GM12878 (cell line): ENCODE measurements around the gene TARDBP. TPM values are rescaled to one million over a fixed set of nuclear protein-coding genes. Genes with fewer than 3 reads are reported as not detected.

ENCODE experiments used
- BCL11A ChIP-seq: IDR thresholded peaks from 2 replicates; pipeline ENCODE4 v1.6.1; 2011; ENCODE audit warnings: low read depth, low read length
- CEBPZ ChIP-seq: fragments of 150-350 bp; IDR thresholded peaks from 2 replicates; pipeline ENCODE4 v1.6.1; 2016; ENCODE audit warnings: low read depth, low read length
- EED ChIP-seq: sonication (generic); IDR thresholded peaks from 2 replicates; pipeline ENCODE4 v1.6.1; 2016; ENCODE audit warnings: antibody characterized with exemption, low read depth
- EGR1 ChIP-seq, 2 experiments: IDR thresholded peaks; 1 replicate in 1 of 2; 2 replicates in 1 of 2; pipeline ENCODE4 v1.6.1; 2011 to 2012; ENCODE audit warnings: low read depth in 2 of 2, low read length in 2 of 2, borderline replicate concordance in 1 of 2, mild to moderate bottlenecking in 1 of 2, moderate library complexity in 1 of 2
- ESRRA ChIP-seq: IDR thresholded peaks from 2 replicates; pipeline ENCODE4 v1.6.1; 2012; ENCODE audit warnings: mild to moderate bottlenecking, low read length, improper control_type of control experiment
- FOXM1 ChIP-seq: IDR thresholded peaks from 2 replicates; pipeline ENCODE4 v1.6.1; 2012; ENCODE audit warnings: low read depth, mild to moderate bottlenecking, inconsistent platforms, low read length, moderate library complexity
- IRF5 ChIP-seq: fragments of 450-650 bp; IDR thresholded peaks from 2 replicates; pipeline ENCODE4 v1.6.1; 2017; ENCODE audit warnings: borderline replicate concordance
- MYC ChIP-seq: IDR thresholded peaks from 2 replicates; pipeline ENCODE4 v1.6.1; 2011; ENCODE audit warnings: mild to moderate bottlenecking, low read length, moderate library complexity, inconsistent platforms; ENCODE audit not compliant: insufficient read depth, insufficient replicate concordance, insufficient read length, severe bottlenecking
- NBN ChIP-seq: fragments of 450-650 bp; IDR thresholded peaks from 2 replicates; pipeline ENCODE4 v1.6.1; 2016
- NR2F1 ChIP-seq: fragments of 450-650 bp; conservative IDR thresholded peaks from 2 replicates; pipeline ENCODE4 v1.6.1; 2017; ENCODE audit warnings: mild to moderate bottlenecking
- PRDM15 ChIP-seq: fragments of 450-650 bp; formaldehyde crosslinking; IDR thresholded peaks from 2 replicates; pipeline ENCODE4 v1.4.0; 2020; ENCODE audit warnings: mild to moderate bottlenecking, moderate library complexity
- SMAD1 ChIP-seq: fragments of 450-650 bp; IDR thresholded peaks from 2 replicates; pipeline ENCODE4 v1.6.1; 2018; ENCODE audit warnings: mild to moderate bottlenecking, low read depth; ENCODE audit not compliant: partially characterized antibody
- SPI1 ChIP-seq: IDR thresholded peaks from 2 replicates; pipeline ENCODE4 v1.6.1; 2011; ENCODE audit warnings: low read depth, mild to moderate bottlenecking, low read length, moderate library complexity, borderline replicate concordance; ENCODE audit not compliant: insufficient read depth
- TARDBP ChIP-seq: IDR thresholded peaks from 2 replicates; pipeline ENCODE4 v1.6.1; 2016; ENCODE audit warnings: borderline replicate concordance
- ZBED1 ChIP-seq: IDR thresholded peaks from 2 replicates; pipeline ENCODE4 v1.6.1; 2016; ENCODE audit warnings: borderline replicate concordance
- ZBTB4 ChIP-seq: fragments of 450-650 bp; formaldehyde crosslinking; IDR thresholded peaks from 2 replicates; pipeline ENCODE4 v1.4.0; 2022; ENCODE audit warnings: mild to moderate bottlenecking, moderate library complexity
- ZNF207 ChIP-seq: fragments of 450-650 bp; IDR thresholded peaks from 2 replicates; pipeline ENCODE4 v1.6.1; 2014; ENCODE audit warnings: antibody characterized with exemption, mild to moderate bottlenecking, borderline replicate concordance
- ZNF274 ChIP-seq: IDR thresholded peaks from one replicate; pipeline ENCODE4 v1.8.0; 2011; ENCODE audit not compliant: insufficient read length, insufficient read depth
- ZNF622 ChIP-seq: fragments of 450-650 bp; IDR thresholded peaks from 2 replicates; pipeline ENCODE4 v1.6.1; 2017; ENCODE audit warnings: mild to moderate bottlenecking, inconsistent platforms
- polyA plus RNA-seq, 11 experiments: library from polyadenylated mRNA; depleted of rRNA in 4 of 11; unstranded in 6 of 11; stranded (reverse) in 5 of 11; fragments of >200 nt; fragmentation: Nextera tagmentation in 4 of 11; fragmentation: Illumina TruSeq in 1 of 11; extraction: Ambion mirVana in 4 of 11; extraction: Trizol in 1 of 11; gene quantifications; 1 replicate in 1 of 11; 2 replicates in 10 of 11; pipeline versions ENCODE4 v1.2.1 to v1.2.3, GENCODE V29; 2011 to 2016; ENCODE audit warnings: inconsistent platforms in 2 of 11, missing spikeins in 2 of 11, low read depth in 1 of 11
- total RNA-seq, 4 experiments: library from RNA; depleted of rRNA in 3 of 4; stranded (reverse); fragments of >200 nt in 3 of 4; fragmentation: Illumina TruSeq in 1 of 4; extraction: Trizol in 1 of 4; gene quantifications; 2 replicates each; pipeline versions ENCODE4 v1.2.1 to v1.2.3, GENCODE V29; 2013 to 2021

TARDBP gene
- total and polyA plus RNA-seq, 10 of the 15 experiments (the other 5 are each of a cell fraction or from before 2014, with no cell fraction given) = 55.6 to 318 (median 192) TPM

GRCh38 chr1:10965546-10966226, 46.8 kb upstream of the TARDBP start (continued):
- no peak for TF ChIP-seq SPI1
- no peak for TF ChIP-seq ZBED1
- no peak; the same call in 1 of the 2 replicates for TF ChIP-seq NBN
- no peak for TF ChIP-seq ZNF622
- TF ChIP-seq BCL11A = no peak
- no peak for TF ChIP-seq SMAD1
- no peak for TF ChIP-seq TARDBP
- TF ChIP-seq EED = 0 out of 2 replicates have a peak, but pooled peaks have one; percentile 8
- no peak for TF ChIP-seq EGR1 (IDR thresholded peaks at IDR 0.05; ENCODE audit: borderline replicate concordance in 1 of 2, low read depth in 2 of 2, low read length in 2 of 2)
- TF ChIP-seq ESRRA = no peak
- no peak for TF ChIP-seq ZBTB4 (CRISPR knock-in tag)
- TF ChIP-seq ZNF274 = no peak
- TF ChIP-seq PRDM15 (CRISPR knock-in tag) = no peak
- no peak for TF ChIP-seq CEBPZ
- no peak for TF ChIP-seq MYC
- no peak for TF ChIP-seq IRF5
- no peak for TF ChIP-seq NR2F1
- TF ChIP-seq FOXM1 = no peak
- TF ChIP-seq ZNF207 = no peak
